DND-41 (cell line): Measurements from ENCODE around the gene EIF1AD.

Source experiments
- CTCF ChIP-seq: IDR thresholded peaks from 2 replicates; pipeline ENCODE4 v1.5.1; 2012; ENCODE audit warnings: borderline replicate concordance, low read length, moderate library complexity, mild to moderate bottlenecking; ENCODE audit not compliant: poor library complexity, severe bottlenecking; ENCODE audit errors: extremely low read depth
- EZH2 ChIP-seq: IDR thresholded peaks from 3 replicates; pipeline ENCODE4 v1.6.1; 2012; ENCODE audit warnings: borderline replicate concordance, low read depth, mild to moderate bottlenecking, moderate library complexity, low read length, inconsistent platforms; ENCODE audit not compliant: severe bottlenecking

GRCh38 chr11:66044757-66045156 lies 42.8 kb upstream of the EIF1AD start:
- TF ChIP-seq CTCF (no peak), EZH2 (no peak)
